ENCODE measurements around the gene RPS8. TPM values are rescaled to one million over a fixed set of nuclear protein-coding genes. Genes with fewer than 3 reads are reported as not detected.

The RPS8 gene
- total RNA-seq, 1 experiment from 2014 or later, result 1,087 TPM

GRCh38 chr1:44806704-44807363, 31.5 kb downstream of the RPS8 start, which contains the start of gene DYNLT4:
TSS of gene DYNLT4 (minus strand) at chr1:44807351. CDS start at chr1:44806668, 683 bp downstream.
- DNase-seq (ENCODE audit: low read depth, low spot score) (no peak), ATAC-seq (peak; percentile 12)
- Histone ChIP-seq H3K9me3 (ENCODE audit: control insufficient read depth, insufficient read depth, low read depth, low read length) (no peaks in the 10 kb centered on the region), H3K4me3 (ENCODE audit: low read depth in 2 of 2, low read length in 2 of 2) (no peak within 1 kb of the TSS), H3K27me3 (ENCODE audit: control insufficient read depth, insufficient read depth, low read length) (no peaks in the 10 kb centered on the region), H3K4me1 (ENCODE audit: control insufficient read depth, insufficient read depth, low read length) (peaks cover 48% of the 10 kb centered on the region), H3K27ac (ENCODE audit: low read length) (peak within 1 kb of the TSS; percentile 94), H3K36me3 (ENCODE audit: control insufficient read depth, insufficient read depth, low read length) (no peaks in the 10 kb centered on the region)
- CTCF ChIA-PET, result no interaction called here
- in situ Hi-C loops (cut with HindIII; ENCODE audit: low pct_unique_long_range_greater_than_20kb, low sequenced_read_pairs), result no loop called here
- TF ChIP-seq POLR2AphosphoS5 (IDR thresholded peaks at IDR 0.05; ENCODE audit: low read depth, low read length), result no peak
- TF ChIP-seq, protein P1, sequence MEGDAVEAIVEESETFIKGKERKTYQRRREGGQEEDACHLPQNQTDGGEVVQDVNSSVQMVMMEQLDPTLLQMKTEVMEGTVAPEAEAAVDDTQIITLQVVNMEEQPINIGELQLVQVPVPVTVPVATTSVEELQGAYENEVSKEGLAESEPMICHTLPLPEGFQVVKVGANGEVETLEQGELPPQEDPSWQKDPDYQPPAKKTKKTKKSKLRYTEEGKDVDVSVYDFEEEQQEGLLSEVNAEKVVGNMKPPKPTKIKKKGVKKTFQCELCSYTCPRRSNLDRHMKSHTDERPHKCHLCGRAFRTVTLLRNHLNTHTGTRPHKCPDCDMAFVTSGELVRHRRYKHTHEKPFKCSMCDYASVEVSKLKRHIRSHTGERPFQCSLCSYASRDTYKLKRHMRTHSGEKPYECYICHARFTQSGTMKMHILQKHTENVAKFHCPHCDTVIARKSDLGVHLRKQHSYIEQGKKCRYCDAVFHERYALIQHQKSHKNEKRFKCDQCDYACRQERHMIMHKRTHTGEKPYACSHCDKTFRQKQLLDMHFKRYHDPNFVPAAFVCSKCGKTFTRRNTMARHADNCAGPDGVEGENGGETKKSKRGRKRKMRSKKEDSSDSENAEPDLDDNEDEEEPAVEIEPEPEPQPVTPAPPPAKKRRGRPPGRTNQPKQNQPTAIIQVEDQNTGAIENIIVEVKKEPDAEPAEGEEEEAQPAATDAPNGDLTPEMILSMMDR (IDR thresholded peaks at IDR 0.05), result no peak
- TF ChIP-seq, protein P2, sequence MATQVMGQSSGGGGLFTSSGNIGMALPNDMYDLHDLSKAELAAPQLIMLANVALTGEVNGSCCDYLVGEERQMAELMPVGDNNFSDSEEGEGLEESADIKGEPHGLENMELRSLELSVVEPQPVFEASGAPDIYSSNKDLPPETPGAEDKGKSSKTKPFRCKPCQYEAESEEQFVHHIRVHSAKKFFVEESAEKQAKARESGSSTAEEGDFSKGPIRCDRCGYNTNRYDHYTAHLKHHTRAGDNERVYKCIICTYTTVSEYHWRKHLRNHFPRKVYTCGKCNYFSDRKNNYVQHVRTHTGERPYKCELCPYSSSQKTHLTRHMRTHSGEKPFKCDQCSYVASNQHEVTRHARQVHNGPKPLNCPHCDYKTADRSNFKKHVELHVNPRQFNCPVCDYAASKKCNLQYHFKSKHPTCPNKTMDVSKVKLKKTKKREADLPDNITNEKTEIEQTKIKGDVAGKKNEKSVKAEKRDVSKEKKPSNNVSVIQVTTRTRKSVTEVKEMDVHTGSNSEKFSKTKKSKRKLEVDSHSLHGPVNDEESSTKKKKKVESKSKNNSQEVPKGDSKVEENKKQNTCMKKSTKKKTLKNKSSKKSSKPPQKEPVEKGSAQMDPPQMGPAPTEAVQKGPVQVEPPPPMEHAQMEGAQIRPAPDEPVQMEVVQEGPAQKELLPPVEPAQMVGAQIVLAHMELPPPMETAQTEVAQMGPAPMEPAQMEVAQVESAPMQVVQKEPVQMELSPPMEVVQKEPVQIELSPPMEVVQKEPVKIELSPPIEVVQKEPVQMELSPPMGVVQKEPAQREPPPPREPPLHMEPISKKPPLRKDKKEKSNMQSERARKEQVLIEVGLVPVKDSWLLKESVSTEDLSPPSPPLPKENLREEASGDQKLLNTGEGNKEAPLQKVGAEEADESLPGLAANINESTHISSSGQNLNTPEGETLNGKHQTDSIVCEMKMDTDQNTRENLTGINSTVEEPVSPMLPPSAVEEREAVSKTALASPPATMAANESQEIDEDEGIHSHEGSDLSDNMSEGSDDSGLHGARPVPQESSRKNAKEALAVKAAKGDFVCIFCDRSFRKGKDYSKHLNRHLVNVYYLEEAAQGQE (IDR thresholded peaks at IDR 0.05; ENCODE audit: insufficient read depth in 1 of 2, low read depth in 2 of 2, low read length in 1 of 2), result no peak
- TF ChIP-seq SIN3A (IDR thresholded peaks at IDR 0.05; ENCODE audit: borderline replicate concordance, insufficient read depth, low read depth, low read length), result no peak
- no peak for TF ChIP-seq TCF7L2 (IDR thresholded peaks at IDR 0.05; ENCODE audit: low read depth, low read length)
- intact Hi-C loops (cut with micrococcal nuclease; ENCODE audit: unreplicated experiment), result no loop called here
- POLR2A ChIA-PET, result interaction anchor here (0.6 to 1.2 kb wide), 2 partner anchors 12 to 85 kb away, joined by 3 to 6 read pairs; no protein-coding TSS in a partner anchor
- BruUV-seq (replicated peaks), result no TSS peak

DNA sequence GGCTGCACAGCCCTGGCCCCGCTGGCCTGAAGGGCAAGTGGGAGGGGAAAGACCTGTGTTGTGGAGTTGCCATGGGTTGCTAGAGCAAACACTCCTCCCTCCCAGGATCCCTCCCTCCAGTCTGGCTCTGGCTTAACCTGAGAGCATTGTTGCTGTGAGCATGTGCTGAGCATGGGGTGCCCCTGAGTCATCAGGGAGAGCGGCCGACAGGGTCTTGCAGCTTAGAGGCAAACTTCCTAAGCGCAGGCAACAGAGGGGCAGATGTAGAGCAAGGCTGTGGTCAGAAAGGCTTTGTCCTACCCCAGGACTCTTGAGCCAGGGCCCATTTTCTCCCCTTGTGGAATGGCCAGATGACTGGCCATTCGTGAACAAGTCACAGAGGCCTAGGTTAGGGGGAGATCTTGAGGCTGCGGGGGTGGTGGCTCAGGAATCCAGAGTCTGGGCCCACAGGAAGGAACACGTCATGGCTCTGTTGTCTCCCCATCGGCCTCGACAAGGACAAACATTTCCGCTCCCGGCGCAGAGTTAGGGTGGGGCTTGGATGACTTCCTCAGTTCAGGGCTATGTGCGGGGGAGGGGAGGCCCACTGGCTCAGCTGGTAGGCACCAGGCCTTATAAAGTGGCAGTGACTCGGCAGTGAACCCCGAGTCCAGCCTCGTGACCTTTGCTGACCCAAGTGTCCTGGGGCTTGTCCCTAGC, 32.2 kb downstream of the RPS8 start:
- Histone ChIP-seq H3K4me1 (ENCODE audit: control insufficient read depth, insufficient read depth, low read length) (peaks cover 43% of the 10 kb centered on the region), H3K4me3 (ENCODE audit: low read depth in 2 of 2, low read length in 2 of 2) (no peak overlapping the region), H3K36me3 (ENCODE audit: control insufficient read depth, insufficient read depth, low read length) (no peaks in the 10 kb centered on the region), H3K27ac (ENCODE audit: low read length) (peak overlapping the region; percentile 94), H3K27me3 (ENCODE audit: control insufficient read depth, insufficient read depth, low read length) (no peaks in the 10 kb centered on the region), H3K9me3 (ENCODE audit: control insufficient read depth, insufficient read depth, low read depth, low read length) (no peaks in the 10 kb centered on the region)
- ChIA-PET CTCF (no interaction called here), POLR2A (interaction anchor here (1.2 kb wide), 1 partner anchor 12 kb away, joined by 6 read pairs; no protein-coding TSS in a partner anchor)
- ATAC-seq (peak; percentile 83), DNase-seq (ENCODE audit: low read depth, low spot score) (peak; percentile 95)
- peak; percentile 50; the same call in 1 of the 2 replicates for TF ChIP-seq POLR2AphosphoS5 (IDR thresholded peaks at IDR 0.05; ENCODE audit: low read depth, low read length)
- TF ChIP-seq, protein P1 (IDR thresholded peaks at IDR 0.05), result no peak
- BruUV-seq (replicated peaks), result no TSS peak
- intact Hi-C loops (cut with micrococcal nuclease; ENCODE audit: unreplicated experiment) (no loop called here), in situ Hi-C loops (cut with HindIII; ENCODE audit: low pct_unique_long_range_greater_than_20kb, low sequenced_read_pairs) (no loop called here)

Data from Panc1 (cell line).